Measurements from ENCODE around the gene PBX2.
"Not testable (repeated sequence)": the region's sequence is repeated elsewhere in the genome, so short reads cannot be mapped to it uniquely, and the experiment has no call there.

The PBX2 gene

GRCh38 chr6:32151181-32151862, 38.7 kb downstream of the PBX2 start:
- DNase-seq (ENCODE audit: low spot score) = no peak

- no peak for DNase-seq (ENCODE audit: low spot score)
These were observed 39.8 kb downstream of the PBX2 start for GRCh38 chr6:32149932-32150870.

GRCh38 chr6:32149092-32149755, 40.8 kb downstream of the PBX2 start:
- DNase-seq (ENCODE audit: low spot score) = no peak

GRCh38 chr6:32148289-32149091, 41.5 kb downstream of the PBX2 start:
- DNase-seq (ENCODE audit: low spot score) = peak; percentile 40

- DNase-seq (ENCODE audit: low spot score) = no peak
These were observed 42.4 kb downstream of the PBX2 start for GRCh38 chr6:32147401-32148132.

GRCh38 chr6:32146687-32147086, 43.3 kb downstream of the PBX2 start:
- no peak for DNase-seq (ENCODE audit: low spot score)

- DNase-seq (ENCODE audit: low spot score) = no peak
These were observed 43.7 kb downstream of the PBX2 start for GRCh38 chr6:32146287-32146686.

- not testable (repeated sequence) for DNase-seq (ENCODE audit: low spot score)
These were observed 45.8 kb downstream of the PBX2 start for GRCh38 chr6:32144238-32144637.

GRCh38 chr6:32140420-32141046, 49.5 kb downstream of the PBX2 start:
- DNase-seq (ENCODE audit: low spot score) = no peak

- no peak for DNase-seq (ENCODE audit: low spot score)
These were observed 50.4 kb downstream of the PBX2 start for GRCh38 chr6:32139590-32139989.

- DNase-seq (ENCODE audit: low spot score) = no peak
These were observed 52.5 kb downstream of the PBX2 start for GRCh38 chr6:32137454-32137853.

Measured in germinal center (tissue), 1 donor.